ENCODE results near the gene NFIB. TPM values are rescaled to one million over a fixed set of nuclear protein-coding genes. Genes with fewer than 3 reads are reported as not detected.

Gene NFIB
- total RNA-seq, 1 experiment from 2014 or later = 35.1 TPM

DNA sequence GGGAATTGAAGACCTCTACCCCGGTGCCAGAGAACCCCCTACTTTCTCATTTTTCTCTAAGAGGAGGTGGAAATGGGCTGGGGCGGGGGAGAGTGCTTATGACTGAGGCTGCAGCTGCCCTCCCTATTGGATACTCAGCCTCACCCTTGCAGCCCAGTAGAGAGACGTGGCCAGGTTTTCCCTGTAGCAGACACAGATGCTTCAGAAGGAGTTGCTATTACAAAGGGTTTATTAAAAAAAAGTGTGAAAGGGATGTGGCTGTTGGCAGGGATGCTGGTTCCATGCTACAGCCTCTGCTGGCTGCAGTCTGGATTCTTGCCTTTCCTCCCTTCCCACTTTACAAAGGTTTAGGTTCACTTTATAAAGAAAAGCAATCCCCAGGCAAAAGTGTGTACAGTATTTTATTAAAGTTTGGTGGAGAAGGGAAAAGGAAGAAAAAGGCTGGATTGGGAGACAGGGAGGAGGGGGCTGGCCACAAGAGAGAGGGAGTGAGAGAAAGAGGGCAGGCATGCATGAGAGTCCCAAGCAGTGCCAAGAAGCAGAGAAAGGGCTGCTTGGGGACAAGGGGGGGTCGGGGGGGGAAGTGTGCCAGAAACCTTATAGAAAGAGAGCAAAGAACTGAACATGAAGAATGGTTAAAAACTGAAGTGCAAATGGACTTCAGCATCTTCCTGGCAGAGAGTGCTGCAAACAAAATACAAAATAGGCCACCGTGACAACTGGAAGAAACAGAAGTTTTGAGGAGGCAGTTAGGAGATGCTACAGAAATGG is 29.5 kb upstream of the NFIB start:
- no peaks in the 10 kb centered on the region for H3K79me2 ChIP-seq (ENCODE audit: low read depth)
- H3K4me3 ChIP-seq = no peak overlapping the region
- H3K27me3 ChIP-seq (ENCODE audit: insufficient read depth, low read depth) = no peaks in the 10 kb centered on the region
- CTCF ChIA-PET = no interaction called here
- no TSS peak for BruUV-seq (replicated peaks)
- no peak for DNase-seq
- H3K4me2 ChIP-seq = no peak overlapping the region
- POLR2A ChIA-PET (ENCODE audit: unreplicated experiment) = no interaction called here
- H4K20me1 ChIP-seq (ENCODE audit: insufficient read depth) = no peaks in the 10 kb centered on the region
- no peaks in the 10 kb centered on the region for H3K9me2 ChIP-seq (ENCODE audit: insufficient read depth)
- no peaks in the 10 kb centered on the region for H3K4me1 ChIP-seq (replicated peaks; ENCODE audit: insufficient read depth)
- H3K36me3 ChIP-seq (ENCODE audit: low read depth) = no peaks in the 10 kb centered on the region
- H3K9me3 ChIP-seq (ENCODE audit: insufficient read depth, low read depth) = no peaks in the 10 kb centered on the region
- H3K27ac ChIP-seq = no peak overlapping the region
- no peak overlapping the region for H2AFZ ChIP-seq
- intact Hi-C loops (cut with micrococcal nuclease; ENCODE audit: unreplicated experiment) = no loop called here
- TF ChIP-seq, protein P1, sequence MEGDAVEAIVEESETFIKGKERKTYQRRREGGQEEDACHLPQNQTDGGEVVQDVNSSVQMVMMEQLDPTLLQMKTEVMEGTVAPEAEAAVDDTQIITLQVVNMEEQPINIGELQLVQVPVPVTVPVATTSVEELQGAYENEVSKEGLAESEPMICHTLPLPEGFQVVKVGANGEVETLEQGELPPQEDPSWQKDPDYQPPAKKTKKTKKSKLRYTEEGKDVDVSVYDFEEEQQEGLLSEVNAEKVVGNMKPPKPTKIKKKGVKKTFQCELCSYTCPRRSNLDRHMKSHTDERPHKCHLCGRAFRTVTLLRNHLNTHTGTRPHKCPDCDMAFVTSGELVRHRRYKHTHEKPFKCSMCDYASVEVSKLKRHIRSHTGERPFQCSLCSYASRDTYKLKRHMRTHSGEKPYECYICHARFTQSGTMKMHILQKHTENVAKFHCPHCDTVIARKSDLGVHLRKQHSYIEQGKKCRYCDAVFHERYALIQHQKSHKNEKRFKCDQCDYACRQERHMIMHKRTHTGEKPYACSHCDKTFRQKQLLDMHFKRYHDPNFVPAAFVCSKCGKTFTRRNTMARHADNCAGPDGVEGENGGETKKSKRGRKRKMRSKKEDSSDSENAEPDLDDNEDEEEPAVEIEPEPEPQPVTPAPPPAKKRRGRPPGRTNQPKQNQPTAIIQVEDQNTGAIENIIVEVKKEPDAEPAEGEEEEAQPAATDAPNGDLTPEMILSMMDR (conservative IDR thresholded peaks at IDR 0.05) = no peak
- no peak for TF ChIP-seq EZH2 (IDR thresholded peaks at IDR 0.05; ENCODE audit: low read depth)
- H3F3A ChIP-seq (ENCODE audit: insufficient read depth, low read depth) = no peaks in the 10 kb centered on the region

- intact Hi-C loops (cut with micrococcal nuclease; ENCODE audit: unreplicated experiment) = no loop called here
- TF ChIP-seq EZH2 (IDR thresholded peaks at IDR 0.05; ENCODE audit: low read depth) = no peak
- TF ChIP-seq, protein P1 (conservative IDR thresholded peaks at IDR 0.05) = no peak
- no peaks in the 10 kb centered on the region for H3K9me2 ChIP-seq (ENCODE audit: insufficient read depth)
- no peaks in the 10 kb centered on the region for H3K4me1 ChIP-seq (replicated peaks; ENCODE audit: insufficient read depth)
- H3K4me3 ChIP-seq = no peak overlapping the region
- H4K20me1 ChIP-seq (ENCODE audit: insufficient read depth) = no peaks in the 10 kb centered on the region
- no peak overlapping the region for H3K4me2 ChIP-seq
- no peak for DNase-seq
- H3K79me2 ChIP-seq (ENCODE audit: low read depth) = no peaks in the 10 kb centered on the region
- H3K27ac ChIP-seq = no peak overlapping the region
- H3K9me3 ChIP-seq (ENCODE audit: insufficient read depth, low read depth) = no peaks in the 10 kb centered on the region
- BruUV-seq (replicated peaks) = no TSS peak
- H3K36me3 ChIP-seq (ENCODE audit: low read depth) = no peaks in the 10 kb centered on the region
- no peaks in the 10 kb centered on the region for H3F3A ChIP-seq (ENCODE audit: insufficient read depth, low read depth)
- CTCF ChIA-PET = no interaction called here
- no peak overlapping the region for H2AFZ ChIP-seq
- POLR2A ChIA-PET (ENCODE audit: unreplicated experiment) = no interaction called here
- H3K27me3 ChIP-seq (ENCODE audit: insufficient read depth, low read depth) = no peaks in the 10 kb centered on the region
Observed at GRCh38 chr9:14342736-14343135, 28.8 kb upstream of the NFIB start.

- Histone ChIP-seq H3K79me2 (ENCODE audit: low read depth) (no peaks in the 10 kb centered on the region), H3K9me2 (ENCODE audit: insufficient read depth) (no peaks in the 10 kb centered on the region), H3K4me3 (no peak overlapping the region), H3K27me3 (ENCODE audit: insufficient read depth, low read depth) (no peaks in the 10 kb centered on the region), H4K20me1 (ENCODE audit: insufficient read depth) (no peaks in the 10 kb centered on the region), H3K27ac (no peak overlapping the region), H3K4me2 (no peak overlapping the region), H2AFZ (no peak overlapping the region), H3K4me1 (replicated peaks; ENCODE audit: insufficient read depth) (no peaks in the 10 kb centered on the region), H3K9me3 (ENCODE audit: insufficient read depth, low read depth) (no peaks in the 10 kb centered on the region), H3K36me3 (ENCODE audit: low read depth) (no peaks in the 10 kb centered on the region), H3F3A (ENCODE audit: insufficient read depth, low read depth) (no peaks in the 10 kb centered on the region)
- no TSS peak for BruUV-seq (replicated peaks)
- TF ChIP-seq, protein P1 (conservative IDR thresholded peaks at IDR 0.05) = no peak
- no peak for TF ChIP-seq EZH2 (IDR thresholded peaks at IDR 0.05; ENCODE audit: low read depth)
- intact Hi-C loops (cut with micrococcal nuclease; ENCODE audit: unreplicated experiment) = no loop called here
- ChIA-PET CTCF (no interaction called here), POLR2A (ENCODE audit: unreplicated experiment) (no interaction called here)
- no peak for DNase-seq
Observed at GRCh38 chr9:14341437-14342122, 27.6 kb upstream of the NFIB start.

Data from PC-9 (cell line).